HG02840 (cell line): ENCODE results near the gene XG.
"Not testable (repeated sequence)": the region's sequence is repeated elsewhere in the genome, so short reads cannot be mapped to it uniquely, and the experiment has no call there.

Experiments
- ATAC-seq: cut with Tn5 transposase; IDR thresholded peaks from one replicate; pipeline ENCODE4 v1.9.1; 2021; ENCODE audit warnings: mild to moderate bottlenecking, moderate library complexity, moderate number of reproducible peaks; ENCODE audit not compliant: unreplicated experiment, low FRiP score

The XG gene

GRCh38 chrX:2732649-2733048, 19.2 kb upstream of the XG start:
- ATAC-seq, result no peak

GRCh38 chrX:2733286-2733685, 18.6 kb upstream of the XG start:
- ATAC-seq, result no peak

DNA sequence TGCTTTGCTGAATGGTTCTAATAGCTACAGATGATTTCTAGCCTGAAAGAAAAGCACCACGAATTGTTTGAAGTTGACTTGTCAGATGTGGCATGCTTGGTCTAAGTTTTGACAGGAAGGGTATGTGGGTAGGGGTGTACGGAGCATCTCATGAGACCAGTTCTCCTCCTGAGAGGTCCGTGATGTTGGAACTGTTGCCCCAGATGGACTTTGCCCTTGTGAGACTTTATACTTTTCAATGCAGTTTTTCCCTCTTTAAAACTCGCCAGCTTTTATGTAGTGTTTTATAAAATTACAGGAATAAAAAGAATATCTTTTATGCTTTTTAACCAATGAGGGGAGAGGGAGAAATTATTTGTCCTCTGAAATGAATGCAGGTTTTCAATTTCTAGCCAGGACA, 16.6 kb upstream of the XG start:
- no peak for ATAC-seq

GRCh38 chrX:2740672-2741071, 11.2 kb upstream of the XG start:
- no peak for ATAC-seq

DNA sequence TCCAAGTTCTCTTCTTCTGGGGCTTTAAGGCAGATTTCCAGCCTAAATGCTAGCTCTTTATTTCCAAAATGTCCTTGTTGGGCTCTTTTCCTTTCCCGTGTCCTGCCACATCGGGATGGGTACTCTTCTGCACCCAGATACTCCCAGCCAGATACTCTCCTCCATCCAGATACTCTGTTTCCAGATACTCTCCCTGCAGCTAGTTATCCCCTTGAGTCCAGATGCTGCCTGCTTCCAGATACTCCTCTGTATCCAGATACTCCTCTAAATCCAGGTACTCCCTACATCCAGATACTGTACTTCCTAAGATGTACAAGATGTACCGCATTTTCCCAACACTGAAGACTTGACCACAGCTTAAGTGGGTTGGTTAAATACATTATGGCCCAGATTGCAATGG, 10.5 kb upstream of the XG start:
- no peak for ATAC-seq

GRCh38 chrX:2746250-2746649, 5.6 kb upstream of the XG start:
- not testable (repeated sequence) for ATAC-seq

DNA sequence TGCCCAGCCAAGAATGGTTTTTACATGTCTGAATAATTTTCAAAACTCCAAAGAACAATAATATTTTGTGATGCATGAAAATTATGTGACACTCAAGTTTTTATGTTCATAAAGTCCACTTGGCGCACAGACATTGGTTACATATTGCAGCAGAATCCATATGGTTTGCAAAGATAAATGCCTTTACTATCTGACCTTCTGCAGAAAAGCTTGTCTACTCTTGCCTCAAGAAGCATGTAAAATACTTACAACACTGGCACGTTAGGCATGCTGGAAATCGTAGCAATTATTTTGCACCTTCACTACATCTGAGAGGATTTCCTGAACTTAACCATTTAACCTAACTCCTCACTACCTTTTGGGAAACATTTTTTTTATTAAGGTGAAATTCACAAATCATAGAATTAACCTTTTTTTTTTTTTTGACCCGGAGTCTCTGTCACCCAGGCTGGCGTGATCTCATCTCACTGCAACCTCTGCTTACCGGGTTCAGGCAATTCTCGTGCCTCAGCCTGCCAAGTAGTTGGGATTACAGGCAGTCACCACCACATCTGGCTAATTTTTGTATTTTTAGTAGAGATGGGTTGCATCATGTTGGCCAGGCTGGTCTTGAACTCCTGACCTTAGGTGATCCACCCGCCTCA, 3.5 kb upstream of the XG start:
- ATAC-seq, result no peak

- ATAC-seq, result no peak
Measured at GRCh38 chrX:2748815-2749188, 3.0 kb upstream of the XG start.

DNA sequence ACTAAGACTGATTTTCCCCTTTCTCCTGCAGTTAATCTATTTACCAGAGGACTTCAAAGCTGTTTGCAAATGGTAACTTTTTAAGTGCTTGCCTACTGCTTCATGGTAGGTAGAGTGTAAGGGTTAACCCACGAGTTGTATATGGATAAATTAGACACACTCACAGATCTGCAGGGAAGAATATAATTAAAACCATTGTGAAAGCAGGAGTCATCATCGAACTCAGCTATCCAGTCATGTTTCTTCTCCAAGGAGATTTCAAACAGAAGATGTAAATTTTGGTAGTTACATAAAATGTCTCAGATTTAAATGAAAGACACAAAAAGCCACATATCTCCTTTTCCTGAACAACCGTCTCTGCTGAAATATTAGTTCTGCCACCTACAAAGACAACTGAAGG, 549 bp upstream of the XG start:
- ATAC-seq, result no peak

- not testable (repeated sequence) for ATAC-seq
Measured at GRCh38 chrX:2752441-2752840, 601 bp downstream of the XG start.

DNA sequence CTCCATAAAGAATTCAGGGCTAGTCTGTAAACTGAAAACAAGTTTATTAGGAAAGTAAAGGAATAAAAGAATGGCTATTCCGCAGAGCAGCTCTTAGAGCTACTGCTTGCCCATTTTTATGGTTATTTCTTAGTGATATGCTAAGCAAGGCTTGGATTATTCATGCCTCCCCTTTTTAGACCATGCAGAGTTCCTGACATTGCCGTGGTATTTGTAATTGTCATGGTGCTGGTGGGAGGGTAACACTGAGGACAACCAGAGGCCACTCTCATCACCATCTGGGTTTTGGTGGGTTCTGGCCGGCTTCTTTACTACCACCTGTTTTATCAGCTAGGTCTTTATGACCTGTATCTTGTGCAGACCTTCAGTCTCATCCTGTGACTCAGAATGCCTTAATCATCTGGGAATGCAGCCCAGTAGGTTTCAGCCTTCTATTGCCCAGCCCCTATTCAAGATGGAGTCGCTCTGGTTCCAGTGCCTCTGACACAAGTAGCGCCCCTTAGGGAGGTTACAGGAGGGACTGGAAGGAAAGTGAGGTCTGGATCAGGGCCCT, 3.4 kb downstream of the XG start:
- not testable (repeated sequence) for ATAC-seq

DNA sequence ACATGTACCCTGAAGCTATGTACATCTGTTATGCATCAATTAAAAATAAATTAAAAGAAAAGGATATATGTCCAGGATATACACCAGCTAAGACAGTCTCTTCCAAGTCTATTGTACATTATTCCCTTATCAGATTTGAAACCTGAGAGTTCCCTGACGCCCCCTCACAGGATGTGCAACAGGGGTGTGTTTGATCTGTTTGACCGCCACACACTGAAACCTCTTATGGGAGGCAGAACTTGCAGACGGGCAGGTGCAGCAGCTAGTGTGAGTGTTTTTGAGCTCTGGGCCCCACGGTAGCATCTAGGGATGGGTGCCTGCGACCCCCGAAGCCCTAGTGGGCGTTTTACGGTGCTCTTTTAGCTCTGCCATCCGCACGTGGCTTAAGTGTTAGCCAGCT, 4.7 kb downstream of the XG start:
- ATAC-seq, result no peak

DNA sequence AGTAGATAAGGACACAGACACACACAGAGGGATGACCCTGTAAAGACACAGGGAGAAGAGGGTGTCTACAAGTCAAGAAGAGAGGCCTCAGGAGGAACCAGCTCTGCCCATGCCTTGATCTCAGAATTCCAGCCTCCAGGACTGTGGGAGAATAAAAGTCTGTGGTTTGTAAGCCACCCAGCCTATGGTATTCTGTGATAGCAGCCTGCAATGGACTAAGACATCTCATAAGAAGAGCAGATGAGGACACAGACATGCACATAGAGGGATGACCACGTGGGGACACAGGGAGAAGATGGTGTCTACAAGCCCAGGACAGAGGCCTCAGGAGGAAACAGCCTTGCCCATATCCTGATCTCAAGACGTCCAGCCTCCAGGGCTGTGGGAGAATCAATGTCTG, 9.4 kb downstream of the XG start:
- no peak for ATAC-seq

GRCh38 chrX:2762671-2763070, 10.8 kb downstream of the XG start:
- ATAC-seq, result not testable (repeated sequence)

- not testable (repeated sequence) for ATAC-seq
Measured at GRCh38 chrX:2764766-2765548, 13.1 kb downstream of the XG start.

DNA sequence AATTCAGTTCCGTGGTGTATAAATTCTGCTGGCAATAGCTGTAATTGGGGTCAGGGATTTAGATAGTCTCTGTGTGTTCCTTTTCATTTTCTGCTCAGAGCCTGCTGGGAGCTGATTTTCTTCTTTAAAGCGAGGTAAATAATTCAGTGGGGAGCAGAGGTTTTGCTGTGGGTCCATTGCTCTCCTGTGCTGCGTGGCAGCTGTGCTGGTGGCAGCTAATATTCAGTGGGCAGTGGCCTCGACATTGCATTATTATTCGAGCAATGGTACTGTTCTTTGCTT, 13.7 kb downstream of the XG start:
- ATAC-seq, result no peak

DNA sequence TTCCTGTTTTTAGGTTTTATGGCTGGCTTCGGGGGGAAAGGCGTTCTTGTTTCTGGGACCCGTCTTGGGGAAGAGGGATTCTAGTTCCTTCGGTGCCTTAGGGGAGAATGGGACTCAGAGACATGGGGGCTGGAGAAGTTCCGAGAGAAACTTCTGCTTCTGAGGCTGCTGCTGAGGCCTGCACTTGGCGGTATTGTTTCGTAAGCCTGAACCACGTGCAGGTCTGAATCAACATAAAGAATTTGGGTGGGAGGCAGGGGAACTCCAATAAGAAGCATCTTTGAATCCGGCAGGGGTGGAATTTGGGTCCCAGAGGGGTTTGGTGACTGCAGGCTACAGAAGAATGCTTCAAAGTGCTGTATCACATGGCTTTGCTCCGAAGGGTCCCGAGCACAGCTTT, 15.1 kb downstream of the XG start:
- ATAC-seq, result no peak

- no peak for ATAC-seq
Measured at GRCh38 chrX:2767631-2768455, 16.0 kb downstream of the XG start.

GRCh38 chrX:2769615-2770014, 17.8 kb downstream of the XG start:
- no peak for ATAC-seq

DNA sequence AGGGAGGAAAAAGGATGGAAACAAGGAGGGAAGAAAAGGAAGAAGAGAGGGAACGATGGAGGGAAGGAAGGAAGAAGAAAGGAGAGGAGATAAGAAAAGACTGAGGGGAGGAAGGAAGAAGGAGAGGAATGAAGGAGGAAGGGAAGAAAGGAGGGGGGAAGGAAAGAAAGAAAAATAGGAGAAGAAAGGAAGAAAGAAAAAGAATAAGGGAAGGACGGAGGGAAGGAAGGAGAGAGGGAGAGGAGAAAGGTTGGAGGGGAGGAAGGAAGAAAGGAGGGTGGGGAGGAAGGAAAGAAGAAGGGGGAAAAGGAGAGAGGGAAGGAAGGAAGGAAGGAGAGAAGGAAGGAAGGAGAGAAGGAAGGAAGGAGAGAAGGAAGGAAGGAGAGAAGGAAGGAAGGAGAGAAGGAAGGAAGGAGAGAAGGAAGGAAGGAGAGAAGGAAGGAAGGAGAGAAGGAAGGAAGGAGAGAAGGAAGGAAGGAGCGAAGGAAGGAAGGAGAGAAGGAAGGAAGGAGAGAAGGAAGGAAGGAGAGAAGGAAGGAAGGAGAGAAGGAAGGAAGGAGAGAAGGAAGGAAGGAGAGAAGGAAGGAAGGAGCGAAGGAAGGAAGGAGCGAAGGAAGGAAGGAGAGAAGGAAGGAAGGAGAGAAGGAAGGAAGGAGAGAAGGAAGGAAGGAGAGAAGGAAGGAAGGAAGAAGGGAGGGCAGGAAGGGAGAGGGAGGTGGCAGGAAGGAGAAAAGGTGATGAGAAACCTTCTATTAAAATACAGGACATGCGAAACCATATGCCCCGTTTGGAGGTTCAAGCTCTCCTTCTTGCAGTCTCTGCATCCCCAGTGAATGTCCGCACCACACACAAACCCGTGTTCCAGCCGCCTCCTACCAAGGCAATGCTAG, 21.6 kb downstream of the XG start:
- ATAC-seq, result not testable (repeated sequence)
